GM23248 (cell line): ENCODE measurements around the gene PA2G4. TPM values are rescaled to one million over a fixed set of nuclear protein-coding genes. Genes with fewer than 3 reads are reported as not detected.
"Not testable (repeated sequence)": the region's sequence is repeated elsewhere in the genome, so short reads cannot be mapped to it uniquely, and the experiment has no call there.

Experiments used
- DNase-seq: peaks from one replicate; pipeline ENCODE4 v3.0.0-alpha.2; 2015
- H2AFZ ChIP-seq: fragments of 200-600 bp; sonication (generic); 2 replicates; pipeline ENCODE4 v1.6.1; 2016; ENCODE audit warnings: antibody characterized with exemption
- H3F3A ChIP-seq: fragments of 200-600 bp; sonication (generic); 2 replicates; pipeline ENCODE4 v1.6.1; 2016; ENCODE audit warnings: mild to moderate bottlenecking, antibody characterized with exemption, mixed run types; ENCODE audit not compliant: insufficient read depth
- H3K27ac ChIP-seq: fragments of 200-600 bp; sonication (generic); 2 replicates; pipeline ENCODE4 v1.5.1; 2016; ENCODE audit warnings: mild to moderate bottlenecking
- H3K27me3 ChIP-seq: fragments of 200-600 bp; sonication (generic); replicated peaks from 2 replicates; pipeline ENCODE4 v1.6.1; 2016; ENCODE audit warnings: mild to moderate bottlenecking; ENCODE audit not compliant: insufficient read depth
- H3K36me3 ChIP-seq: fragments of 200-600 bp; sonication (generic); 2 replicates; pipeline ENCODE4 v1.6.1; 2016; ENCODE audit warnings: low read depth, mild to moderate bottlenecking
- H3K4me1 ChIP-seq: fragments of 200-600 bp; sonication (generic); 2 replicates; pipeline ENCODE4 v1.6.1; 2016; ENCODE audit warnings: mild to moderate bottlenecking; ENCODE audit not compliant: insufficient read depth
- H3K4me2 ChIP-seq: fragments of 200-600 bp; sonication (generic); one replicate; pipeline ENCODE4 v1.6.1; 2016; ENCODE audit warnings: mild to moderate bottlenecking; ENCODE audit not compliant: unreplicated experiment
- H3K4me3 ChIP-seq: fragments of 200-600 bp; sonication (generic); 2 replicates; pipeline ENCODE4 v1.5.1; 2016; ENCODE audit warnings: mild to moderate bottlenecking
- H3K79me2 ChIP-seq: fragments of 200-600 bp; sonication (generic); 2 replicates; pipeline ENCODE4 v1.6.1; 2016; ENCODE audit warnings: mild to moderate bottlenecking; ENCODE audit not compliant: insufficient read depth
- H3K9ac ChIP-seq: fragments of 200-600 bp; sonication (generic); 2 replicates; pipeline ENCODE4 v1.6.1; 2016; ENCODE audit warnings: mild to moderate bottlenecking
- H3K9me2 ChIP-seq: fragments of 200-600 bp; sonication (generic); 2 replicates; pipeline ENCODE4 v1.6.1; 2016; ENCODE audit warnings: mixed run types, mild to moderate bottlenecking, moderate library complexity; ENCODE audit not compliant: insufficient read depth
- H3K9me3 ChIP-seq: fragments of 200-600 bp; sonication (generic); one replicate; pipeline ENCODE4 v1.6.1; 2017; ENCODE audit warnings: low read depth
- H4K20me1 ChIP-seq: fragments of 200-600 bp; sonication (generic); 2 replicates; pipeline ENCODE4 v1.6.0; 2016; ENCODE audit not compliant: insufficient read depth
- EZH2 ChIP-seq: fragments of 200-600 bp; sonication (generic); IDR thresholded peaks from 2 replicates; pipeline ENCODE4 v1.6.1; 2018; ENCODE audit warnings: antibody characterized with exemption, mild to moderate bottlenecking; ENCODE audit not compliant: insufficient read depth, poor library complexity, severe bottlenecking
- EZH2phosphoT487 ChIP-seq: fragments of 200-600 bp; sonication (generic); IDR thresholded peaks from 2 replicates; pipeline ENCODE4 v1.6.1; 2018; ENCODE audit warnings: antibody characterized with exemption, moderate library complexity, mild to moderate bottlenecking, low read depth; ENCODE audit not compliant: insufficient read depth
- WGBS, 2 experiments: methylation state at CpG; one replicate each; pipeline ENCODE4 v1.1.6; 2015 to 2017; ENCODE audit warnings: low lambda C conversion rate in 2 of 2, low coverage in 1 of 2; ENCODE audit errors: missing lambda C conversion rate in 2 of 2; 5-methylcytosine and 5-hydroxymethylcytosine counted together
- in situ Hi-C: fragments of 300-500 bp; cut with MboI; formaldehyde crosslinking; loops from 2 replicates; pipeline ENCODE4 v1.15.0; 2020
- polyA plus RNA-seq: library from polyadenylated mRNA; unstranded; fragments of >200 nt; fragmentation: Nextera tagmentation; extraction: Ambion mirVana; gene quantifications from 2 replicates; pipeline ENCODE4 v1.2.1, GENCODE V29; 2016
- total RNA-seq: library from RNA; depleted of rRNA; stranded (reverse); fragments of >200 nt; shearing (Covaris generic); gene quantifications from 2 replicates; pipeline ENCODE4 v1.2.3, GENCODE V29; 2014

Gene PA2G4
- total and polyA plus RNA-seq, 2 experiments from 2014 or later: 120 to 152 TPM

- Histone ChIP-seq H4K20me1 (no peaks in the 10 kb centered on the region), H2AFZ (peak within 1 kb of the TSS; percentile 92), H3F3A (peaks cover 57% of the 10 kb centered on the region), H3K27ac (peak within 1 kb of the TSS; percentile 95), H3K9me2 (no peaks in the 10 kb centered on the region), H3K27me3 (no peaks in the 10 kb centered on the region), H3K36me3 (peaks cover 19% of the 10 kb centered on the region), H3K9ac (peak within 1 kb of the TSS; percentile 99), H3K4me3 (peak within 1 kb of the TSS; percentile 98), H3K4me1 (peaks cover 18% of the 10 kb centered on the region), H3K79me2 (peaks cover 29% of the 10 kb centered on the region), H3K9me3 (no peaks in the 10 kb centered on the region), H3K4me2 (peak within 1 kb of the TSS; percentile 86)
- no peak for TF ChIP-seq EZH2
- TF ChIP-seq EZH2phosphoT487: no peak
- 0 to 1% methylated on average over 34 of the region's 34 CpGs for WGBS, 2 experiments
- in situ Hi-C loops: no loop called here
- peak; percentile 97 for DNase-seq
Observed at GRCh38 chr12:56116267-56117081, 12.1 kb downstream of the PA2G4 start, which contains the start of gene RPL41. Gene RPL41, plus strand, starts transcription at chr12:56116633.

GRCh38 chr12:56117082-56117706 lies 12.8 kb downstream of the PA2G4 start:
- H3K9me2 ChIP-seq, H4K20me1 ChIP-seq, H3K9me3 ChIP-seq, in situ Hi-C loops, H3K27me3 ChIP-seq, H2AFZ ChIP-seq: not testable (repeated sequence)
- H3K4me3 ChIP-seq: peak overlapping the region; percentile 98
- peaks cover 18% of the 10 kb centered on the region for H3K4me1 ChIP-seq
- DNase-seq: peak; percentile 17
- peaks cover 14% of the 10 kb centered on the region for H3K36me3 ChIP-seq
- peaks cover 29% of the 10 kb centered on the region for H3K79me2 ChIP-seq
- peak overlapping the region; percentile 95 for H3K27ac ChIP-seq
- WGBS, 2 experiments: 2% methylated on average over 12 to 13 of the region's 16 CpGs
- peak overlapping the region; percentile 86 for H3K4me2 ChIP-seq
- peak overlapping the region; percentile 99 for H3K9ac ChIP-seq
- H3F3A ChIP-seq: peaks cover 55% of the 10 kb centered on the region

GRCh38 chr12:56117778-56118687 lies 13.7 kb downstream of the PA2G4 start, which contains the start of gene ZC3H10:
Gene ZC3H10, plus strand, starts transcription at chr12:56118266. Its CDS starts 2,297 bp downstream, at chr12:56120563.
- Histone ChIP-seq H3K79me2 (peaks cover 29% of the 10 kb centered on the region), H4K20me1 (no peaks in the 10 kb centered on the region), H3K9me2 (no peaks in the 10 kb centered on the region), H3K9me3 (no peaks in the 10 kb centered on the region), H2AFZ (peak within 1 kb of the TSS; percentile 47), H3F3A (peaks cover 46% of the 10 kb centered on the region), H3K4me1 (peaks cover 18% of the 10 kb centered on the region), H3K4me2 (peak within 1 kb of the TSS; percentile 86), H3K4me3 (peak within 1 kb of the TSS; percentile 98), H3K27ac (peak within 1 kb of the TSS; percentile 95), H3K27me3 (no peaks in the 10 kb centered on the region), H3K9ac (peak within 1 kb of the TSS; percentile 99), H3K36me3 (peaks cover 7% of the 10 kb centered on the region)
- no peak for TF ChIP-seq EZH2phosphoT487
- no peak for TF ChIP-seq EZH2
- 0 to 1% methylated on average over 57 to 61 of the region's 61 CpGs for WGBS, 2 experiments
- in situ Hi-C loops: no loop called here
- DNase-seq: peak; percentile 100

- Histone ChIP-seq H2AFZ (peak overlapping the region; percentile 47), H3K9ac (peak overlapping the region; percentile 75), H3K9me2 (no peaks in the 10 kb centered on the region), H3K9me3 (no peaks in the 10 kb centered on the region), H3K4me2 (peak overlapping the region; percentile 83), H3K4me1 (peaks cover 18% of the 10 kb centered on the region), H3K4me3 (peak overlapping the region; percentile 98), H4K20me1 (no peaks in the 10 kb centered on the region), H3K27ac (peak overlapping the region; percentile 68), H3K79me2 (peaks cover 29% of the 10 kb centered on the region), H3K36me3 (no peaks in the 10 kb centered on the region; the same call in 1 of the 2 replicates), H3F3A (peaks cover 39% of the 10 kb centered on the region), H3K27me3 (no peaks in the 10 kb centered on the region)
- TF ChIP-seq EZH2phosphoT487 (no peak), EZH2 (no peak)
- 1 to 2% methylated on average over 13 of the region's 13 CpGs for WGBS, 2 experiments
- in situ Hi-C loops: no loop called here
- DNase-seq: no peak
Observed at GRCh38 chr12:56118688-56119357, 14.5 kb downstream of the PA2G4 start.
